Calu3 (cell line): ENCODE measurements around the gene PDLIM3. TPM values are rescaled to one million over a fixed set of nuclear protein-coding genes. Genes with fewer than 3 reads are reported as not detected.

ENCODE experiments used
- BruUV-seq: library from RNA; stranded (reverse); fragments of 400-500 nt; replicated peaks from 2 replicates; lab custom pipeline; 2021; lab: Mats Ljungman, UMichigan
- CTCF ChIA-PET: fragments of 300-600 bp; sonication (Branson Sonifier 250); formaldehyde crosslinking; loops from one replicate; lab custom pipeline; 2022; ENCODE audit warnings: antibody characterized with exemption; lab: Charles Lee
- DNase-seq: peaks from one replicate; pipeline ENCODE4 v3.0.0; 2022
- H3K27ac Mint-ChIP-seq: one replicate; pipeline ENCODE4 v1.8.0; 2022; ENCODE audit warnings: mixed read lengths; ENCODE audit not compliant: unreplicated experiment
- H3K27me3 Mint-ChIP-seq: one replicate; pipeline ENCODE4 v1.8.0; 2022; ENCODE audit warnings: mixed read lengths; ENCODE audit not compliant: unreplicated experiment
- H3K36me3 Mint-ChIP-seq: one replicate; pipeline ENCODE4 v1.8.0; 2022; ENCODE audit warnings: mild to moderate bottlenecking, moderate library complexity, mixed read lengths; ENCODE audit not compliant: insufficient read depth, unreplicated experiment
- H3K4me1 Mint-ChIP-seq: one replicate; pipeline ENCODE4 v1.8.0; 2022; ENCODE audit warnings: mild to moderate bottlenecking, low read depth, mixed read lengths; ENCODE audit not compliant: unreplicated experiment
- H3K4me3 Mint-ChIP-seq: one replicate; pipeline ENCODE4 v1.8.0; 2022; ENCODE audit warnings: mild to moderate bottlenecking, low read depth, moderate library complexity, mixed read lengths; ENCODE audit not compliant: unreplicated experiment
- H3K9me3 Mint-ChIP-seq: one replicate; pipeline ENCODE4 v1.8.0; 2022; ENCODE audit warnings: low read depth, mixed read lengths; ENCODE audit not compliant: unreplicated experiment
- intact Hi-C: fragments of 100-400 bp; cut with micrococcal nuclease; formaldehyde crosslinking; loops from one replicate; pipeline ENCODE4 v1.10.0; 2022; ENCODE audit not compliant: unreplicated experiment
- total RNA-seq: library from RNA; stranded (reverse); gene quantifications from 2 replicates; pipeline ENCODE4 v1.2.3, GENCODE V29; 2022
- TF ChIP-seq, protein P1 (sequence below): fragments of 200-600 bp; IDR thresholded peaks from one replicate; pipeline ENCODE4 v1.8.0; 2022; ENCODE audit warnings: antibody characterized with exemption; ENCODE audit not compliant: unreplicated experiment

The PDLIM3 gene
- total RNA-seq, 1 experiment from 2014 or later: 0.50 TPM

DNA sequence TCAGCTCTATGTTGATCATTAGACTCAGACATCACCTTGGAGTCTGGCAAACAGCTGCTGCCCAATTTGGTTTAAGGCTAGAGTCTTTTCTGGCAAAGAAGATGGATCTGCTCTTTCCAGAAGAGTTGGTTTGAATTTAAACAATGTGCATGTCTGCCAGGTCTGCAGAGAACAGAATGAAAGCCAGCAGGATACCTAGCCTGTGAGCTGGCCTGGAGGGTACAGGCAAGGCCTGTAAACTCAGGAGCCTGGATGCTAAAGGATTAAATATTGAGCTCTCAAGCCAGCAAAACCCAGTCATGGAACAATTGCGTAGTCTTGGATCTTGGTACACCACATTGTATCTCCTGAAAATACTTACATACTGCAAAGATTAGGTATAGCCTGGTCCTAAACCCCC is 15.6 kb upstream of the PDLIM3 start:
- DNase-seq: no peak
- Mint-ChIP-seq H3K27me3 (peaks cover 8% of the 10 kb centered on the region), H3K36me3 (no peaks in the 10 kb centered on the region), H3K4me3 (no peak overlapping the region), H3K9me3 (no peaks in the 10 kb centered on the region), H3K27ac (no peak overlapping the region), H3K4me1 (no peaks in the 10 kb centered on the region)
- TF ChIP-seq, protein P1, sequence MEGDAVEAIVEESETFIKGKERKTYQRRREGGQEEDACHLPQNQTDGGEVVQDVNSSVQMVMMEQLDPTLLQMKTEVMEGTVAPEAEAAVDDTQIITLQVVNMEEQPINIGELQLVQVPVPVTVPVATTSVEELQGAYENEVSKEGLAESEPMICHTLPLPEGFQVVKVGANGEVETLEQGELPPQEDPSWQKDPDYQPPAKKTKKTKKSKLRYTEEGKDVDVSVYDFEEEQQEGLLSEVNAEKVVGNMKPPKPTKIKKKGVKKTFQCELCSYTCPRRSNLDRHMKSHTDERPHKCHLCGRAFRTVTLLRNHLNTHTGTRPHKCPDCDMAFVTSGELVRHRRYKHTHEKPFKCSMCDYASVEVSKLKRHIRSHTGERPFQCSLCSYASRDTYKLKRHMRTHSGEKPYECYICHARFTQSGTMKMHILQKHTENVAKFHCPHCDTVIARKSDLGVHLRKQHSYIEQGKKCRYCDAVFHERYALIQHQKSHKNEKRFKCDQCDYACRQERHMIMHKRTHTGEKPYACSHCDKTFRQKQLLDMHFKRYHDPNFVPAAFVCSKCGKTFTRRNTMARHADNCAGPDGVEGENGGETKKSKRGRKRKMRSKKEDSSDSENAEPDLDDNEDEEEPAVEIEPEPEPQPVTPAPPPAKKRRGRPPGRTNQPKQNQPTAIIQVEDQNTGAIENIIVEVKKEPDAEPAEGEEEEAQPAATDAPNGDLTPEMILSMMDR: no peak
- intact Hi-C loops: no loop called here
- no TSS peak for BruUV-seq
- CTCF ChIA-PET: no interaction called here

GRCh38 chr4:185549095-185549639 is 13.9 kb upstream of the PDLIM3 start:
- DNase-seq: no peak
- H3K36me3 Mint-ChIP-seq: no peaks in the 10 kb centered on the region
- TF ChIP-seq, protein P1: no peak
- H3K27me3 Mint-ChIP-seq: peaks cover 8% of the 10 kb centered on the region
- no peaks in the 10 kb centered on the region for H3K9me3 Mint-ChIP-seq
- no TSS peak for BruUV-seq
- intact Hi-C loops: no loop called here
- no peaks in the 10 kb centered on the region for H3K4me1 Mint-ChIP-seq
- H3K4me3 Mint-ChIP-seq: no peak overlapping the region
- CTCF ChIA-PET: no interaction called here
- no peak overlapping the region for H3K27ac Mint-ChIP-seq

GRCh38 chr4:185548587-185548986 is 13.3 kb upstream of the PDLIM3 start:
- CTCF ChIA-PET: no interaction called here
- Mint-ChIP-seq H3K4me3 (no peak overlapping the region), H3K27me3 (peaks cover 8% of the 10 kb centered on the region), H3K27ac (no peak overlapping the region), H3K9me3 (no peaks in the 10 kb centered on the region), H3K4me1 (no peaks in the 10 kb centered on the region), H3K36me3 (no peaks in the 10 kb centered on the region)
- TF ChIP-seq, protein P1: no peak
- no peak for DNase-seq
- intact Hi-C loops: no loop called here
- no TSS peak for BruUV-seq

GRCh38 chr4:185546335-185546734 is 11.0 kb upstream of the PDLIM3 start:
- Mint-ChIP-seq H3K27me3 (no peaks in the 10 kb centered on the region), H3K36me3 (no peaks in the 10 kb centered on the region), H3K4me1 (no peaks in the 10 kb centered on the region), H3K27ac (no peak overlapping the region), H3K4me3 (no peak overlapping the region), H3K9me3 (no peaks in the 10 kb centered on the region)
- BruUV-seq: no TSS peak
- DNase-seq: no peak
- TF ChIP-seq, protein P1: no peak
- intact Hi-C loops: no loop called here
- CTCF ChIA-PET: no interaction called here
